HG03571 (cell line): ENCODE results near the gene TTLL3.
"Not testable (repeated sequence)": the region's sequence is repeated elsewhere in the genome, so short reads cannot be mapped to it uniquely, and the experiment has no call there.

Experiments used
- ATAC-seq: cut with Tn5 transposase; IDR thresholded peaks from one replicate; pipeline ENCODE4 v1.9.1; 2021; ENCODE audit not compliant: unreplicated experiment

Gene TTLL3, protein sequence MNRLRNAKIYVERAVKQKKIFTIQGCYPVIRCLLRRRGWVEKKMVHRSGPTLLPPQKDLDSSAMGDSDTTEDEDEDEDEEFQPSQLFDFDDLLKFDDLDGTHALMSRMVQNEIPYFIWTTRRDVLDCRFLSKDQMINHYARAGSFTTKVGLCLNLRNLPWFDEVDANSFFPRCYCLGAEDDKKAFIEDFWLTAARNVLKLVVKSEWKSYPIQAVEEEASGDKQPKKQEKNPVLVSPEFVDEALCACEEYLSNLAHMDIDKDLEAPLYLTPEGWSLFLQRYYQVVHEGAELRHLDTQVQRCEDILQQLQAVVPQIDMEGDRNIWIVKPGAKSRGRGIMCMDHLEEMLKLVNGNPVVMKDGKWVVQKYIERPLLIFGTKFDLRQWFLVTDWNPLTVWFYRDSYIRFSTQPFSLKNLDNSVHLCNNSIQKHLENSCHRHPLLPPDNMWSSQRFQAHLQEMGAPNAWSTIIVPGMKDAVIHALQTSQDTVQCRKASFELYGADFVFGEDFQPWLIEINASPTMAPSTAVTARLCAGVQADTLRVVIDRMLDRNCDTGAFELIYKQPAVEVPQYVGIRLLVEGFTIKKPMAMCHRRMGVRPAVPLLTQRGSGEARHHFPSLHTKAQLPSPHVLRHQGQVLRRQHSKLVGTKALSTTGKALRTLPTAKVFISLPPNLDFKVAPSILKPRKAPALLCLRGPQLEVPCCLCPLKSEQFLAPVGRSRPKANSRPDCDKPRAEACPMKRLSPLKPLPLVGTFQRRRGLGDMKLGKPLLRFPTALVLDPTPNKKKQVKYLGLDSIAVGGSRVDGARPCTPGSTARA

DNA sequence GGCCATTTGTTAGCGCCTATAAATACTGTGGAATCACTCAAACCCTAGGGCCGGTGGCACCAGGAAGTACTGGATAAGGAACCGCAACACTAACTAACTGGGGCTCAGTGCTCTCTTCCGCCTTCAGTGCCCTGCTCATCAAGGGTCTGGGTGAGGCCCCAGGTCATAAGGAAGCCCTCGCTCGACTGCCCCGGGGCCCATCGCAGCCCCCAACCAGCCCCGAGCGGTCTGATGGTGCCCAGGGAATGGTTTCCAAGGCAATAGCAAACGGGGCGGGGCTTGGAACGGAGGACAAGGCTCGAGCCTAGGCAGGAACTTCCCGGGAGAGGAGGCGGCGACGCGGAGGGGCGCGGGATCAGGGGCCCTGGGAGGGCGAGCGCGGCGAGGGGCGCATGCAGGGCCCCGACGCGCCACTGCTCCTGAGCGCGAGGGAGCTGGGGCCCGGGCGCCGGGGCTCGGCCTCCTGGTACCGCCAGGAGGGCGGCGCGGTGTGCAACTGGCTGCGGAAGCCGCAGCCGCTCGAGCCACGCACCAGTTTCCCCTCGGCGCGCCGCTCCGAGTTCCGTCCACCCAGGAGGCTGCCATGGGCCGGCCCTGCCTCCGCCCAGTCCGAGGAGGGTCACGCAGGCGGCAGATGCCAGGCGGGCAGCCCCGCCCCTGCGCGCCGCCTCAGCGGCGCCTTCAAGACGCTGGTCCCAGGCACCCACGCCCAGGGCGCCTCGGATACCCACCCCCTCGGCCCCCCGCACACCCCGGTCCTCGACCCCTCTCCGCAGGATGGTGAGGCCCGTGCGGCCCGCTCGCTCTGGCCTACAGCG, at the start of gene TTLL3:
TSS of gene TTLL3 (plus strand) at position 648 of the 818 bp plus-strand sequence. CDS start 400 bp downstream, outside the sequence.
- peak; percentile 44 for ATAC-seq

DNA sequence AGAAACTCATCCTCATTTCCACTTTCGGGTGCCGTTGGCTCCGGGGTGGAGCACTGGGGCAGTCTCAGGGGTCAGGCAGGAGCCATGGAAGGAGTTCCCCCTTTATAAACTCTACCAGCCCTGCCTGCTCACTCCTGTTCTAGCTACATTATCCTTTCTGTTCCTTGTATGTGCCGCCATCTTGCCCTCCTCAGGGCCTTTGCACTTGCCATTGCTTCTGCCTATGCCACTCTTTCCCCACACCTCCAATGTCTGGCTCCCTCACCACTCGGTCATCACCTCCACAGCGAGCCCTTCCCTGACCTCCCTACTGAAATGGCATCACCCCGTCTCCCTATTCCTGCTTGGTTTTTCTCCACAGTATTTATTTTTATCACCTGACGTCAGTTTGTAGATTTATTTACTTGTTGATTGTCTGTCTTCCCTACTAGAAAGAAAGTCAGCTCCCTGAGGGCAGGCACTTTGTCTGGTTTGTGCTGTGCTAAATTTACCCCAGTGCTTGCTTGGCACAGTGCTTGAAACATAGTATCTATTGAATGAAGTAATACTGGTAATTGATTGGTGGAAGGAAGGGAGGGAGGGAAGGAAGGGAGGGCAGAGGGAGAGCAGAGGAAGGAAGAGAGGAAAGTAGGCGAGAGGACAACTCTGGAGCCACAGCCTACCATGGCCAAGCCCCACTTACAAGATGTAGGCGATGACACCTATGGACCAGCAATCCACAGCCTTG, 49.1 kb upstream of the TTLL3 start:
- ATAC-seq = no peak

DNA sequence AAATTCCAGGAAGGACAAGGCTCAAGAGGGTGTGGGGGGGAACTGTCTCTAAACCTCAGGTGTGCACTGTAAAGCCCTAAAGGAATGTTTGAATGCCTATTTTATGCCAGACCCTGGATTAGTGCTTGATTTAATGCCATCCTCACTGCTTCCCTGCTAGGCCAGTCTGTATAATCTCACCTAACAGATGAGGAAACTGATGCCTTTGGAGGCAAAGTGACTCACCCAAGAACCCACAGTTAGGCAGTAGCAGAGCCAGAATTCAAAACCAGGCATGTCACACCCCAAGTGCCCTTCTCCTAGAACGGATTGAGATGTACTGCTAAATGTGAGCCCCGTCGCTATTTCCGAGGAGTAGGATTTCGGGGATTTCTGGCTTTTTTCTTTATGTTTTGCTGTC, 48.1 kb upstream of the TTLL3 start:
- ATAC-seq = no peak

DNA sequence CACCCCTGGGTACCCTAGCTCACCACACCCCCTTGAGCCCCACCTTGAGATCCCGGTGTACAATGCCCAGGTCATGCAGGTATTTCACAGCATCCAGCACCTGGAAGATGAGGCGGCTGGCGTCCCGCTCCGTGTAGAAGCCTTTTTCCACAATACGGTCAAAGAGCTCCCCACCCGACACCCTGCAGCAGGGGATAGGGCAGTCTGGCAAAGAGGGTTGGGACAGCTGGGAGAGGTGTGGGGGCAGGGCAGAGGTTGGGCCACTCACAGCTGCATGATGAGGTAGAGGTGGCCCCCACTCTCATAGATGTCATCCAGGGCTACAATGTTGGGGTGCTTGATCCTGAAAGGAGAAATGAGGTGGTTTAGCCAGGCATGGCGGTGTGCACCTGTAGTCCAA, 47.2 kb upstream of the TTLL3 start:
- no peak for ATAC-seq

DNA sequence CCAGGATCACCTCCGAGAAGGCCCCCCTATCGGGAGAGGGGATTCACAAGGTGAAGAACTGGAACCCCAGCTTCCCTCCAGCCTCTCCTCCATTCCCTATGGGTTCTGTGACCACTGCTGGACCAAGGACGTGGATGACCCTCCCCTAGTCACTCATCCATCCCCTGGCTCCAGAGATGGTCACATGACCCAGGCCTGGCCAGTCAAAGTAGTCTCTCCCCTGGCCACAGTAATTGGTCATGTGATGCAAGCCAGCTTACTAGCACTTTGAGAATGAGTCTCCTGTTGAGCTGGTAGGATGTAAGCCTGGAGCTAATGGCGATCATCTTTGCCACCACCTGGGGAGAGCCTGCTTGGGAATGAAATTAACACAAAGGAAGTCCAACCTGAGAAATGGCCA, 44.2 kb upstream of the TTLL3 start:
- ATAC-seq = no peak

DNA sequence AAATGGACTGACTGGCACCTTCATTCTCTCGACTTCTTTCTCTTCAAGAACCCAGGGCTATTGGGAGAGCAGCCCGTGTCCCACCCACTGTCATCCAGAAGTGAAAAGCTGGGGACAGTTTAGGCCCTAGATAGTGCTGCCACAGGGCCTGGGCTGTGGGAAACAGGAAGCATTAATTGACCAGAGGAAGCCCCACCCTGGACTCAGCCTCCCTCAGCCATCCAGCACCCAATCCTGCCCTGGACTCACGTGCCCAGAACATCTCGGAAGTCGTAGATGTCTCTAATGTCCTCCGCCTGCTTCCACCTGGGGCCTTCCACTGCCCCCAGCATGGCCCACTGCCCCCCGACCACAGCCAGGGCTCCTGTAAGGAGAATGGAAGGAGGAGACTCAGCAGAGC, 42.6 kb upstream of the TTLL3 start:
- ATAC-seq = no peak

DNA sequence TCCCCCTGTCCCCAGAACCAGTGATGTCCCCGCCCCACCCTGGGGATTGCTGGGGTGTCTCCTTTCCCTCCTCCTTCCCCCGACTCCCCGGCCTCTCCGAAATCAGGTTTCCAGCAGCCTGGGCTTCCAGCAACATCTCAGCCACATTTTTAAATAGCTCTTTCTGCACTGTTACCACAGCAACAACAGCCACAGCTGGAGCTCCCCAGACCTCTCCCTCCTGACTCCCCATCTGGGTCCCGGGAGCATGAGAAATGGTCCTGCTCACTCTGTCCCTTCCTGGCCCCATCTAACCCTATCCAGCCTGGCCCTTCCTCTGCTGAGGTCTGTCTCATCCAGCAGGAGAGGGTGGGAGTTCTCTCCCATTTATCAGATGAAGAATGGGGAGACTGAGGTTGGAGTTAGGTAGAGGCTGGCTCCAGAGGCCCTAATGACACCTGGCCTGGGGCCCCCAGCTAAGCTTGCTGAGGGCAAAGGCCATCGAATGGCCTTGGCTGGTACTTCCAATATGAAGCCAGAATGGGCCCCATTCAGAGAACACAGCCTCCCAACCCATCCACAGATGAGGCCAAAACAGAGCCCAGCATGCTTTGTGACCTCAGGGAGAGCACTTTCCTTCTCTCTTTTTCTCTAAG, 41.8 kb upstream of the TTLL3 start:
- no peak for ATAC-seq

DNA sequence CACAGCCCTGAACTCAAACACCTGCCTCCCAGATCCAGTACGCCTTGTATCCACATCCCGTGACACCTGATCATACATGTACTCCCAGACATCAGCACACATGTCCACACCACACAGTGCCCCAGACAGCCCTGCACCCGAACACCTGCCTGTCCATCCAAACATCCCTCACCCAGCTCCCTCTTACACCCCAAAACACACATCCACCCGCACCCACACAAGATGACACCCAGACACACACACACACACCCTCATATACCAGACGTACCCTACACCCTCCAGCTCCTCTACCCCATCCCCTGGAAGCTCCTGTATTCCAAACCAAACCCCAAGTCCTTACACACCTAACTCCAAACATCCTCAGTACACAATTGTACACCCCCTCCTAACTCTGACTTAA, 41.0 kb upstream of the TTLL3 start:
- ATAC-seq = no peak

DNA sequence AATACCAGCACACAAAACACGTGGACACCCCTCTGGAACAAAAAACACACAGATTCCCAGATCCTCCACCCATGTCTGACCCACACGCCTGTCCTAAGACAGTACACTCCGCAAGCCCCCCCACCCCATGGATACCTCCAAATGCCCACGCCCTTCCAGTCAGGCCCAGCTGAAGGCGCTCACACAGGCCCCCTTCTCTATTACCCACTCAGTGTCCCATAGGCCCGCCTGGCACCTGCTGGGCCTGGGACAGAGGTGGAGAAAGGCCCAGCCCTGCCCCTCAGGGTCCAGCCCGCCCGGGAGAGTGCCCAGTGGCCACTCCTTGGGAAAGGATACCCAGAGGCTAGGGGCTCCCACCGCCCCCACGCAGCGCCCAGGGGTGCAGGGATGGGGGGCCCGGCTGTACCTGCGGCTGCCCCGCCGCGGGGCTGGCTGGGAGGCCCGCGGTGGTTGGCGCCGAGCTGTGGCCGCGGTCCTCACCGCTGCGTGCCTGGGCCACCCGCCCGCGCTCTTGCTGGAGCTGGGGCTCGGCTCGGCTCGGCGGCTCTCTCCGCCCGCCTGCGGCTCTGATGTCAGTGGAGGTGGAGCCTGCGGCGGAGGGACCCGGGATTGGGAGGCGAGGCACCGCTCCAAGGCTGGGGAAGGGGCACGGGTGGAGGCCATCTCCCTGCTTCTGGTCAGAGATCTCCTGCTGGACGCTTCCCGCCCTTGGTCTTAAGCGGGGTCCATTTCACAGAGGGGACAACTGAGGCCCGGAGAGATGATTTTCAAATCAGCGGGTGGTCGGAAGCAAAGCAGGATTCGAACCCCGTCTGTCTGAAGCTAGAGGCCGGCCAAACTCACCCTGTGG, 40.4 kb upstream of the TTLL3 start, which contains the start of gene CAMK1:
TSS of gene CAMK1 (minus strand) at position 522 of the 850 bp plus-strand sequence. CDS start 2,198 bp downstream, outside the sequence.
- ATAC-seq = no peak

DNA sequence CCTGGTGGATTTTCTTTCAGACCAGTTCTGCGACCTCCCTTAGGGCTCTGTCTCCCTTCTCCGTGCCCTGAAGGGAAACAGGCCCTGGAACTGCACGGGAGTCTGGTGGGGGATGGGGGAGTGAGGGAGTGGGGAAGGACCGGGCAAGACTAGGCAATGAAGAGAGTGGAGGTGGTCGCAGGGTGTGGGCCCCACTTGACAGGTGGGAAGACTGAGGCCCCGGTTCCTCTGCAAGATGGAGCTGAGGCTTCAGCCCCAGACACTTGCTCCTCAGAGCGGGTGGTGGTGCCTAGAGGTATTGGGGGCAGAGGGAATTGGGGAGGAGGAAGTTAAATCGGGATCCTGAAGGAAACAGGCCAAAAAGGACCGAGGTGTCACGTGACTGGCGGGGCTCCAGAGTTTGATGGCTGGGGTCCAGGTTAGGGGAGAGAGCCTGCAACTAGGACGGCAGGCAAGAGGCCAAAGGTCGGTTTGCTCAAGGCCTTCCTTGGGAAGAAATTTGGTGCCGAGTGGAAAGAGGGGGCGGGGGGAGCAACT, 39.7 kb upstream of the TTLL3 start:
- no peak for ATAC-seq

DNA sequence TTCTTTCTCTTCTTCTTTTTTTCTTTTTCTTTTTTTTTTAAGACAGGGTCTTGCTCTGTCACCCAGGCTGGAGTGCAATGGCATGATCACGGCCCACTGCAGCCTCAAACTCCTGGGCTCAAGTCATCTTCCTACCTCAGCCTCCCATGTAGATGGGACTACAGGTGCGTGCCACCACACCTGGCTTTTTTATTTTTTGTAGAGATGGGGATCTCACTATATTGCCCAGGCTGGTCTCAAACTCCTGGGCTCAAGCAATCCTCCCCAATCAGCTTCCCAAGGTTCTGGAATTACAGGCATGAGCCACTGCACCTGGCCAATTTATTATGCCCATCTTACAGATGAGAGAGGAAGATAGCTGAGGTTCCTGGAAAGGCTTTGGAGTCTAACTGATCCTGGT, 39.1 kb upstream of the TTLL3 start:
- not testable (repeated sequence) for ATAC-seq

DNA sequence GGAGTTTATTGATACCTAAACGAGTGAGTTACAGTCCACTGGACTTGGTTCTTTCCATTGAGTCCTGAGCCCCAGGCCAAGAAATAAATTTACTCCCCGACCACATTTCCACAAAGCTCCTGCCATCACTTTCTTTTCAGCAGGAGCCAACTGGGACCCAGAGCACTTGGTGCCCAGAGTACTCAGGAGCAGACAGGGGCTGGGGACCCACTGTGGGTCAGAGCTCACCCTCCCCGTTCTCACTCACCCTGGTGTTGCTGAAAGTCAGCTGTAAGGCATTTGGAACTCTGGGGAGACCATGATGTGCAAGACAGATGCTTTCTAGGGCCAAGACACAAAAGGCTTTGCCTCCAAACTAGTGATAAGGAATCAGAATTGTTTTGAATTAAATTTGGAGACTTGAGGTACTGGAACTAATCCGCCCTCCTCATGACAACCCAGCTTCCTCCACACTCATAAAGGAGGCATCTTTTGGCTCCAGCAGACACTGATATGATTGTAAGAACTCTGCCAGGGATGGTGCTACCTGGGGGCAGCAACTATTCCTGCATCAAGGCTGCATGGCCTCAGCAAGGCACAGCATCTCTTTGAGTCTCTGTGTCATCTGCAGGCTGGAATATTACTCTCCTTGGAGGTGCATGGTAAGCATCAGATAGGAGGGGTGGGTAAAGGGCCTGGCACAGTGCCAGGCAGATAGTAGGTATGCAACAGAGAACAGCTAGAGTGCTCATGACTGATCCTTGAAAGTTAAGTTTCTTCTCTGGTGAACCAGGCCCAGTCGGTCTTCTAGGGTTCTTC, 33.0 kb upstream of the TTLL3 start:
- no peak for ATAC-seq

DNA sequence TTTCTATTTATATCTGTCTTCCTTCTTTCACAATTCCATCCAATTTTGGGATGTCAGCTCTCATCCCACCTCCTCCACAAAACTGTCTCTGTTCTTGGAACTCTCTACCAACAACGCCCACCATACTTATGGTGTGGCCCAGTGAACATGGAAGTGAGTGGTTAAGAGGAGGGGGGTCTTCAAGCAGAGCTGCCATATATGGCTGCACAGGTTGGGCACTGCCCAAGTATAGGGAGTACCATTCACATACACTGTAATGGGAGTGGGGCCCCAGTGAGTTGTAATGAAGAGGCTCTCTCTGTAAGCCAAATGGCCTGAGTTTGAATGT, 32.4 kb upstream of the TTLL3 start:
- no peak for ATAC-seq

DNA sequence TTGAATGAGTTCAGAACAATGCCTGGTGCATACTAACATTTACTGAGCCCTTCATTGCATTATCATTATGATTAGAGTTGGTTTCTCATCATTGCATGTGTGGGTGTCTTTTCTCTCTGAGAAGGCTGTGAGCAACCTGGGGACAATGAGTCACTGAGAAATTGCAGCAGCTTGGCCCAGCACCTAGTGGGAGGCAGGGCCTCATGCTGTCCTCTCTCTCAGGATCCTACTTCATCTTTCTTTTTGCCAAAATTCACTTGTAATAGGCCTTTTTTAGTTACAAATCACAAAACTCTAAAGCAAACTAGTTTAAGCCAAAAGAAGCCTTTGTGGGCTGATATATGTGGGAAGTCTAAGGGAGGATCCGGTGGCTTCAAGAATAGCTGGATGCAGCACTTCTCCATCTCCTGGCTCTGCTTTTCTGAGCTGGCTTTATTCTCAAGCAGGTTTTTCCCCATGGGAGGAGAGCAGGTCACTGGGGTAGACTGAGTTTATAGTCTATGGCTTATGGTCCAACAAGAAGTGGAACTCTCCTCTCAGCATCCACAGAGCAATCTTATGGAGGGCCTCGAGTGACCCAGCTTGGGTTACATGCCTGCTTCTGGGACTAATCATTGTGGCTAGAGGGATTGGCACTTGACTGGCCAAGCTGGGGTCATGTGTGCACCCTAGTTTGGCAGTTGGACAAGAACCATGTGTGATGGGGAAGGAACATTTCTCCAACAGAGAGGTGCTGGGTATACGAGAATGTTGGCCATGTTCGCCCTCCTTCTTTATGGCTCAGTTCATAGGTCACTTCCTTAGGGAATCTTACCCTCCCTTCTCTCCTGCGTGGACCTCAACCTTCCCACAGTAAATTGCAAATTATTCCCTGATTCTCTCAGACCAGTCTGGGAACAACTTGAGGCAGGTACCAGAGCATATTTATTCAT, 31.7 kb upstream of the TTLL3 start:
- no peak for ATAC-seq

DNA sequence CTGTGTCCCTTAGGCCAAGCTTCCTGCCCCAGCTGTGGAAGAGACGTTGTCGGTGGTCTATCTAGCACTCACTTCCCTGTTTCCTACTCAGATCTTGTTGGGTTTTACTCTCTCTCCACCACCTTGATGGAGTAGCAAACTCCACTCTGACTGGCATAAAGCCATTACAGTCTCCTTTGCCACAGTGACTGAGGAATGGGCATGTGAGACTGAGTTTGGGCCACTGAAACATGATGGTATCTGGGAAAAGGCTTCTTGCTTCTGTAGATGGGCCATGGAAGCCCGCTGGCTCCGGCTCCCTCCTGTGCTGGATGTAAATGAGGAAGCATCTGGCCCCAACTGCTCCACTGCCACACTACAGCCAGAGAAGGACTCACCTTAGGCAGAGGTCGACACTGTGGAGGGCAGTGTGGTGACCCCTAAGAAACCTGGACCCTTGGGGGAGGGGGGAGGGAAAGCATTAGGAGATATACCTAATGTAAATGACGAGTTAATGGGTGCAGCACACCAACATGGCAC, 30.9 kb upstream of the TTLL3 start:
- ATAC-seq = no peak

DNA sequence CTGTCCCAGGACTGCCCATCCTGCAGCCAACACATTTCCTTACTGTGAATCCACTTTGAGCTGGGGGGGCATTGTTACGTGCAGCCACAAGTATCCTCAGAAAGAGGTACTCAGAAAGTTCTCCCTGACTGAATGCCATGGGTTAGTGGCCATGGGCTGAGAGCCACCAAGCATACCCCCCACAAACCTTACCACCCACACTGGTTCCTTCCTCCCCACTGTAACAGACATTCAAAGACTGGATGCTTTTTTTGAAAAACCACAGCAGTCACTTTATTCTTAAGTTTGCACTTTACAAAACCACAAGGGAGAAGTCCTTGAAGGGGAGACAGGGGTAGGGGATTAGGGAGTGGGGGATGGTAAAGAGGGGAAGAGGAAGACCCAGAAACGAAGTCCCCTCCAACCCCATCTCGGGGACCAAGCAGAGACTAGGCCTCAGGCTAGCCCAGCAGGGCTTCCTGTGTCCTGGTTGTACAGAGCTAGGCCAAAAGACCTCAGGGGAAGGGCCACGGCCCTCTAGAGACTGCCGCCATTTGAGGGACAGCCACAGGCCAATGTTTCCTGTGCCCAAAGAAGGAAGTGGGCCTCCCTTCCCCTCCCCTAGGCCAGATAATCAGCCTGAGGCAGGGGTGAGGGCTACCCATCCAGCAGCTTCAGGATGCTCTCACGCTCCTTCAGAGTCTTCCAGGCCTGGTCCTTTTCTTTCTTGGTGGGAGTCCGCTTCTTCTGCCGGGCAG, 30.2 kb upstream of the TTLL3 start:
- ATAC-seq = peak; percentile 56
